BJ (cell line): ENCODE measurements around the gene VWA8. TPM values are rescaled to one million over a fixed set of nuclear protein-coding genes. Genes with fewer than 3 reads are reported as not detected.

Experiments
- CTCF ChIA-PET: fragments of 350-600 bp; formaldehyde crosslinking; extraction: SDS; loops from one replicate; lab custom pipeline; 2021; ENCODE audit warnings: antibody characterized with exemption, inconsistent platforms; lab: Yijun Ruan, JAX
- POLR2A ChIA-PET: fragments of 300-600 bp; sonication (Branson Sonifier 250); formaldehyde crosslinking; extraction: SDS; loops from one replicate; lab custom pipeline; 2021; ENCODE audit warnings: antibody characterized with exemption; lab: Charles Lee
- DNase-seq: peaks from one replicate; pipeline ENCODE4 v3.0.0-alpha.2; 2011; ENCODE audit warnings: low read depth
- H3K27me3 ChIP-seq: 2 replicates; pipeline ENCODE4 v1.6.0; 2011; ENCODE audit warnings: low read length; ENCODE audit not compliant: control insufficient read depth, insufficient read depth
- H3K36me3 ChIP-seq: 2 replicates; pipeline ENCODE4 v1.5.1; 2011; ENCODE audit warnings: low read length; ENCODE audit not compliant: control insufficient read depth, insufficient read depth
- H3K4me3 ChIP-seq: 2 replicates; pipeline ENCODE4 v1.5.1; 2011; ENCODE audit warnings: low read depth, mild to moderate bottlenecking, control low read depth, low read length
- polyA plus RNA-seq: library from polyadenylated mRNA; depleted of rRNA; stranded (reverse); fragments of >200 nt; gene quantifications from 2 replicates; pipeline ENCODE4 v1.2.3, GENCODE V29; 2011
- TF ChIP-seq, protein P1 (sequence below): IDR thresholded peaks from 2 replicates; pipeline ENCODE4 v1.5.1; 2011; ENCODE audit warnings: low read depth, mild to moderate bottlenecking, control low read depth, inconsistent platforms, low read length, moderate library complexity; ENCODE audit not compliant: insufficient read depth

The VWA8 gene
- polyA plus RNA-seq, 1 experiment, result 5.9 TPM

- Histone ChIP-seq H3K27me3 (no peaks in the 10 kb centered on the region), H3K4me3 (no peak overlapping the region), H3K36me3 (no peaks in the 10 kb centered on the region)
- TF ChIP-seq, protein P1, sequence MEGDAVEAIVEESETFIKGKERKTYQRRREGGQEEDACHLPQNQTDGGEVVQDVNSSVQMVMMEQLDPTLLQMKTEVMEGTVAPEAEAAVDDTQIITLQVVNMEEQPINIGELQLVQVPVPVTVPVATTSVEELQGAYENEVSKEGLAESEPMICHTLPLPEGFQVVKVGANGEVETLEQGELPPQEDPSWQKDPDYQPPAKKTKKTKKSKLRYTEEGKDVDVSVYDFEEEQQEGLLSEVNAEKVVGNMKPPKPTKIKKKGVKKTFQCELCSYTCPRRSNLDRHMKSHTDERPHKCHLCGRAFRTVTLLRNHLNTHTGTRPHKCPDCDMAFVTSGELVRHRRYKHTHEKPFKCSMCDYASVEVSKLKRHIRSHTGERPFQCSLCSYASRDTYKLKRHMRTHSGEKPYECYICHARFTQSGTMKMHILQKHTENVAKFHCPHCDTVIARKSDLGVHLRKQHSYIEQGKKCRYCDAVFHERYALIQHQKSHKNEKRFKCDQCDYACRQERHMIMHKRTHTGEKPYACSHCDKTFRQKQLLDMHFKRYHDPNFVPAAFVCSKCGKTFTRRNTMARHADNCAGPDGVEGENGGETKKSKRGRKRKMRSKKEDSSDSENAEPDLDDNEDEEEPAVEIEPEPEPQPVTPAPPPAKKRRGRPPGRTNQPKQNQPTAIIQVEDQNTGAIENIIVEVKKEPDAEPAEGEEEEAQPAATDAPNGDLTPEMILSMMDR, result no peak
- no peak for DNase-seq
- CTCF ChIA-PET, result interaction anchor here (0.9 to 1.0 kb wide), 2 partner anchors 18 to 107 kb away, joined by 3 read pairs; no protein-coding TSS in a partner anchor
- POLR2A ChIA-PET, result no interaction called here
These were observed 395.1 kb downstream of the VWA8 start for GRCh38 chr13:41565846-41566245.

DNA sequence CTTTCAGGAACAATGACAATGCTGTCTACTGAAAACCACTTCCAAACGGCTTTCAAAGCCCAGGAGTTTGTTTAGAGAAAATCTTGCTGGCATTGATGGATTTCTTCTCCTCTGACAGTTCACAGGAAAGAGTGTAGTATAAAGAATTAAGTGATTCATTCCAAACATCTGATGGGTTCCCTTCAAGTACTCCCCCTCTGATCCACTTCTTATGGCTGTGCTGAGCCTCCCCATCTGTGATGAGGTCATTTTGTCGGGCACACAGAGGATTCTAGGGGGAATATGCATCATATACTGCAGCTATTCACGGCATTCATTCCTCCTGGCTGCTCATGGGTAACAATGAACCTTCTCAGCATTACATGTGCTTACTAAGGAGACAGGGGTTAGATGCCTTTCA is 395.7 kb downstream of the VWA8 start:
- DNase-seq, result no peak
- H3K27me3 ChIP-seq, result no peaks in the 10 kb centered on the region
- no peak overlapping the region for H3K4me3 ChIP-seq
- TF ChIP-seq, protein P1, result no peak
- H3K36me3 ChIP-seq, result no peaks in the 10 kb centered on the region
- ChIA-PET POLR2A (no interaction called here), CTCF (interaction anchor here (0.9 to 1.0 kb wide), 2 partner anchors 17 to 107 kb away, joined by 3 read pairs; no protein-coding TSS in a partner anchor)

- no peak overlapping the region for H3K4me3 ChIP-seq
- ChIA-PET CTCF (interaction anchor here (1.8 kb wide), 1 partner anchor 18 kb away, joined by 4 read pairs; no protein-coding TSS in a partner anchor), POLR2A (no interaction called here)
- DNase-seq, result no peak
- H3K36me3 ChIP-seq, result no peaks in the 10 kb centered on the region
- no peaks in the 10 kb centered on the region for H3K27me3 ChIP-seq
- TF ChIP-seq, protein P1, result no peak
These were observed 396.9 kb downstream of the VWA8 start for GRCh38 chr13:41563984-41564365.

DNA sequence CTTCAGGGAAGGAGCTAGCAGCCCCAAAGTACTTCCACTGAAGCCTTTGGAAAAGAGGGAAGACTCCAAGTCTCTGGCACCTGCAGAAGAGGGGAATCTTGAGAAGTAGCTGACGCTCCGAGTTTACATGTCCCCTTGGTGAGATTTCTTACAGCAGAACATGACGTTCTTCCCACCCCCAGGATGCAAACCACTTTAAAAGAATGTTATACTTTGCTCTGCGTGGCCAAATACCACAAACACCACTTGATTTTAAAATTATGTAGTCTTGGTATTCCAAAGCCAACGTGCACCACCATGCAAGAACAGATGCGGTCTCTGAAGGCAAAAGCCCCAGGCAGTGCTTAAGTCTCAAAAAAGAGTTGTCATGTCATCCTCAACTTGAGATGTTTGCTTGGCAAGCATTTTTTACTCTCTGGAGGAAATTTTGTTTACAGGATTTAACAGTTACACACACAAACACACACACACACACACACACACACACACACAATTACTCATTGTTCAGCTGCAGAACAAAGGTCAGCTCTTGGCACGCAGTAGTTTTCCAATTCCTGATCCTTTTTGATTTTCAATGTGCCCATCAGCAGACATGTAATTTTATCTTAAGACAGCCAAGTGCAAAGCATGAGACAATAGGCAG is 397.4 kb downstream of the VWA8 start:
- Histone ChIP-seq H3K4me3 (no peak overlapping the region), H3K27me3 (no peaks in the 10 kb centered on the region), H3K36me3 (no peaks in the 10 kb centered on the region)
- TF ChIP-seq, protein P1, result no peak
- no peak for DNase-seq
- POLR2A ChIA-PET, result no interaction called here
- CTCF ChIA-PET, result interaction anchor here (1.8 kb wide), 1 partner anchor 19 kb away, joined by 4 read pairs; no protein-coding TSS in a partner anchor

GRCh38 chr13:41562541-41563178 is 398.2 kb downstream of the VWA8 start:
- TF ChIP-seq, protein P1, result no peak
- CTCF ChIA-PET, result interaction anchor here (0.5 to 1.8 kb wide), 2 partner anchors 20 to 90 kb away, joined by 3 to 4 read pairs; no protein-coding TSS in a partner anchor
- no peak overlapping the region for H3K4me3 ChIP-seq

More at GRCh38 chr13:41562541-41563178, 398.2 kb downstream of the VWA8 start:
- no peak for DNase-seq
- Histone ChIP-seq H3K36me3 (no peaks in the 10 kb centered on the region), H3K27me3 (no peaks in the 10 kb centered on the region)
- POLR2A ChIA-PET, result no interaction called here
